H9 (cell line): Measurements from ENCODE around the gene SLC25A53. TPM values are rescaled to one million over a fixed set of nuclear protein-coding genes. Genes with fewer than 3 reads are reported as not detected.

Experiments
- DNase-seq: peaks from one replicate; pipeline ENCODE4 v3.0.0-alpha.2; 2017
- H2AFZ ChIP-seq: one replicate; pipeline ENCODE4 v1.6.1; 2013; ENCODE audit warnings: mild to moderate bottlenecking, low read length, control low read depth, moderate library complexity
- H2AK5ac ChIP-seq: 2 replicates; pipeline ENCODE4 v1.6.1; 2013; ENCODE audit warnings: low read length, control low read depth, mixed read lengths; ENCODE audit not compliant: insufficient read length
- H2BK120ac ChIP-seq: one replicate; pipeline ENCODE4 v1.6.1; 2013; ENCODE audit warnings: low read depth, mild to moderate bottlenecking, low read length, control low read depth, inconsistent platforms; ENCODE audit not compliant: poor library complexity, severe bottlenecking
- H2BK12ac ChIP-seq: 2 replicates; pipeline ENCODE4 v1.6.1; 2013; ENCODE audit warnings: low read length, control low read depth, mixed read lengths, low read depth; ENCODE audit not compliant: insufficient read length
- H2BK15ac ChIP-seq: 2 replicates; pipeline ENCODE4 v1.6.1; 2013; ENCODE audit warnings: low read depth, low read length, control low read depth
- H2BK20ac ChIP-seq: one replicate; pipeline ENCODE4 v1.6.1; 2013; ENCODE audit warnings: low read depth, mild to moderate bottlenecking, low read length, control low read depth, inconsistent platforms; ENCODE audit not compliant: poor library complexity, severe bottlenecking
- H2BK5ac ChIP-seq: 2 replicates; pipeline ENCODE4 v1.6.1; 2013; ENCODE audit warnings: low read length, control low read depth, mixed read lengths; ENCODE audit not compliant: insufficient read length
- H3K14ac ChIP-seq: 2 replicates; pipeline ENCODE4 v1.6.1; 2013; ENCODE audit warnings: low read length, control low read depth; ENCODE audit not compliant: insufficient read depth
- H3K18ac ChIP-seq: 2 replicates; pipeline ENCODE4 v1.6.1; 2013; ENCODE audit warnings: low read depth, mild to moderate bottlenecking, mixed read lengths, low read length, control low read depth; ENCODE audit not compliant: insufficient read length
- H3K23ac ChIP-seq: 2 replicates; pipeline ENCODE4 v1.6.1; 2013; ENCODE audit warnings: low read length, control low read depth, mixed read lengths, low read depth; ENCODE audit not compliant: insufficient read length
- H3K23me2 ChIP-seq: 2 replicates; pipeline ENCODE4 v1.6.1; 2013; ENCODE audit warnings: low read depth, mild to moderate bottlenecking, mixed read lengths, low read length, control low read depth; ENCODE audit not compliant: insufficient read length, poor library complexity, severe bottlenecking
- H3K27ac ChIP-seq: 2 replicates; pipeline ENCODE4 v1.5.1; 2013; ENCODE audit warnings: low read length, control low read depth, mixed read lengths, low read depth; ENCODE audit not compliant: insufficient read length
- H3K27me3 ChIP-seq: 2 replicates; pipeline ENCODE4 v1.6.1; 2013; ENCODE audit warnings: low read length, control low read depth, inconsistent platforms; ENCODE audit not compliant: insufficient read depth
- H3K4ac ChIP-seq: 2 replicates; pipeline ENCODE4 v1.6.1; 2013; ENCODE audit warnings: low read depth, mild to moderate bottlenecking, control low read depth, inconsistent platforms, low read length, moderate library complexity
- H3K4me1 ChIP-seq: 2 replicates; pipeline ENCODE4 v1.6.1; 2013; ENCODE audit warnings: low read length, control low read depth, inconsistent platforms; ENCODE audit not compliant: insufficient read depth
- H3K4me2 ChIP-seq: 2 replicates; pipeline ENCODE4 v1.6.1; 2013; ENCODE audit warnings: low read length, control low read depth, mixed read lengths; ENCODE audit not compliant: insufficient read length, insufficient read depth
- H3K56ac ChIP-seq: 2 replicates; pipeline ENCODE4 v1.6.1; 2013; ENCODE audit warnings: low read depth, mild to moderate bottlenecking, mixed read lengths, low read length, control low read depth; ENCODE audit not compliant: insufficient read length
- H3K79me1 ChIP-seq: 2 replicates; pipeline ENCODE4 v1.6.1; 2013; ENCODE audit warnings: low read depth, mild to moderate bottlenecking, moderate library complexity, low read length, control low read depth, inconsistent platforms; ENCODE audit not compliant: insufficient read depth, poor library complexity, severe bottlenecking
- H3K79me2 ChIP-seq: 2 replicates; pipeline ENCODE4 v1.6.1; 2013; ENCODE audit warnings: low read length, control low read depth, inconsistent platforms; ENCODE audit not compliant: insufficient read depth
- H3K9ac ChIP-seq: 2 replicates; pipeline ENCODE4 v1.6.1; 2013; ENCODE audit warnings: low read length, control low read depth, mixed read lengths; ENCODE audit not compliant: insufficient read length; ENCODE audit errors: extremely low read depth
- H3K9me3 ChIP-seq: one replicate; pipeline ENCODE4 v1.6.1; 2013; ENCODE audit warnings: low read depth, low read length, inconsistent platforms; ENCODE audit not compliant: control insufficient read depth
- H3T11ph ChIP-seq: one replicate; pipeline ENCODE4 v1.6.1; 2013; ENCODE audit warnings: mild to moderate bottlenecking, low read length, control low read depth, inconsistent platforms
- H4K20me1 ChIP-seq: one replicate; pipeline ENCODE4 v1.6.1; 2013; ENCODE audit not compliant: control insufficient read depth, insufficient read length, insufficient read depth
- H4K5ac ChIP-seq: 2 replicates; pipeline ENCODE4 v1.6.1; 2013; ENCODE audit warnings: low read depth, mild to moderate bottlenecking, mixed read lengths, low read length, control low read depth; ENCODE audit not compliant: insufficient read length
- H4K8ac ChIP-seq: replicated peaks from 2 replicates; pipeline ENCODE4 v1.6.1; 2013; ENCODE audit warnings: low read length, control low read depth, mixed read lengths, low read depth; ENCODE audit not compliant: insufficient read length
- H4K91ac ChIP-seq: 2 replicates; pipeline ENCODE4 v1.6.1; 2013; ENCODE audit warnings: low read depth, mild to moderate bottlenecking, moderate library complexity, mixed read lengths, low read length, control low read depth; ENCODE audit not compliant: insufficient read length
- H3K27ac Mint-ChIP-seq, 3 experiments: 2 replicates in 2 of 3; 3 replicates in 1 of 3; pipeline ENCODE4 v1.8.0; 2020 to 2021; ENCODE audit warnings: mixed read lengths in 3 of 3, mild to moderate bottlenecking in 1 of 3, moderate library complexity in 1 of 3
- H3K27me3 Mint-ChIP-seq: 2 replicates; pipeline ENCODE4 v1.8.0; 2021; ENCODE audit warnings: low read depth, mild to moderate bottlenecking, moderate library complexity, mixed read lengths
- H3K36me3 Mint-ChIP-seq, 3 experiments: 2 replicates in 2 of 3; 3 replicates in 1 of 3; pipeline ENCODE4 v1.8.0; 2020 to 2021; ENCODE audit warnings: low read depth in 3 of 3, mixed read lengths in 3 of 3; ENCODE audit not compliant: insufficient read depth in 1 of 3
- H3K4me1 Mint-ChIP-seq, 2 experiments: 2 replicates each; pipeline ENCODE4 v1.8.0; 2020; ENCODE audit warnings: mixed read lengths in 2 of 2
- H3K4me3 Mint-ChIP-seq, 2 experiments: 2 replicates in 1 of 2; 3 replicates in 1 of 2; pipeline ENCODE4 v1.8.0; 2020 to 2021; ENCODE audit warnings: mild to moderate bottlenecking in 2 of 2, mixed read lengths in 2 of 2, moderate library complexity in 1 of 2
- H3K9me3 Mint-ChIP-seq, 2 experiments: 2 replicates in 1 of 2; 3 replicates in 1 of 2; pipeline ENCODE4 v1.8.0; 2020; ENCODE audit warnings: mild to moderate bottlenecking in 2 of 2, mixed read lengths in 2 of 2, moderate library complexity in 1 of 2
- CTCF ChIP-seq: fragments of 200-600 bp; sonication (generic); conservative IDR thresholded peaks from 3 replicates; pipeline ENCODE4 v1.8.0; 2021; ENCODE audit warnings: antibody characterized with exemption, mild to moderate bottlenecking
- WGBS: extraction: QIAGEN DNeasy Blood & Tissue Kit; methylation state at CpG from one replicate; pipeline ENCODE4 v1.1.7; 2013; ENCODE audit warnings: missing lambda C conversion rate, low lambda C conversion rate, mixed read lengths; ENCODE audit not compliant: insufficient read length; ENCODE audit errors: extremely low coverage; 5-methylcytosine and 5-hydroxymethylcytosine counted together
- total RNA-seq: library from RNA; stranded (reverse); gene quantifications from 2 replicates; pipeline ENCODE4 v1.2.1, GENCODE V29; 2021

SLC25A53 gene
- total RNA-seq, 1 experiment from 2014 or later: 1.6 TPM

- no peak for TF ChIP-seq CTCF
- no peak overlapping the region for H3K4ac ChIP-seq
- H4K20me1 ChIP-seq: no peaks in the 10 kb centered on the region
- no peak overlapping the region for H2BK15ac ChIP-seq
- no peak overlapping the region for H2BK12ac ChIP-seq
- no peak overlapping the region for H2BK20ac ChIP-seq
- H3T11ph ChIP-seq: no peak overlapping the region
- H2AFZ ChIP-seq: no peak overlapping the region
- no peak overlapping the region for H3K9ac ChIP-seq
- H3K56ac ChIP-seq: no peak overlapping the region
- H3K23me2 ChIP-seq: no peaks in the 10 kb centered on the region
- H4K91ac ChIP-seq: no peak overlapping the region
- no peak overlapping the region for H3K27ac Mint-ChIP-seq
- no peak overlapping the region for H4K5ac ChIP-seq
- H3K27ac ChIP-seq: no peak overlapping the region
- no peaks in the 10 kb centered on the region for H3K79me2 ChIP-seq
- no peaks in the 10 kb centered on the region for H3K9me3 ChIP-seq
- no peaks in the 10 kb centered on the region for H3K27me3 ChIP-seq
- WGBS: no CpG with 5 or more reads among the region's 7 CpGs
- H3K27me3 Mint-ChIP-seq: peaks cover 12% of the 10 kb centered on the region
- H3K79me1 ChIP-seq: no peaks in the 10 kb centered on the region
- no peak overlapping the region for H2BK5ac ChIP-seq
- H3K36me3 Mint-ChIP-seq: no peaks in the 10 kb centered on the region; a peak in 1 of 7 replicates
- no peak overlapping the region for H2BK120ac ChIP-seq
- H3K14ac ChIP-seq: no peak overlapping the region
- H3K23ac ChIP-seq: no peak overlapping the region
- H3K4me3 Mint-ChIP-seq: no peak overlapping the region
- DNase-seq: no peak
- H3K4me1 Mint-ChIP-seq: no peaks in the 10 kb centered on the region
- no peak overlapping the region for H2AK5ac ChIP-seq
- no peak overlapping the region for H3K4me2 ChIP-seq
- no peak overlapping the region for H3K18ac ChIP-seq
- peaks cover 0 to 10% of the 10 kb centered on the region in 2 experiments; a peak in 2 of 5 replicates for H3K9me3 Mint-ChIP-seq
- no peaks in the 10 kb centered on the region for H3K4me1 ChIP-seq
- no peak overlapping the region for H4K8ac ChIP-seq
Measured at GRCh38 chrX:104085477-104085876, 71.3 kb downstream of the SLC25A53 start.
